ENCODE results near the gene TLR1. TPM values are rescaled to one million over a fixed set of nuclear protein-coding genes. Genes with fewer than 3 reads are reported as not detected.
"Not testable (repeated sequence)": the region's sequence is repeated elsewhere in the genome, so short reads cannot be mapped to it uniquely, and the experiment has no call there.

TLR1 gene
- total RNA-seq, 1 donor from 2014 or later = 35.3 TPM

DNA sequence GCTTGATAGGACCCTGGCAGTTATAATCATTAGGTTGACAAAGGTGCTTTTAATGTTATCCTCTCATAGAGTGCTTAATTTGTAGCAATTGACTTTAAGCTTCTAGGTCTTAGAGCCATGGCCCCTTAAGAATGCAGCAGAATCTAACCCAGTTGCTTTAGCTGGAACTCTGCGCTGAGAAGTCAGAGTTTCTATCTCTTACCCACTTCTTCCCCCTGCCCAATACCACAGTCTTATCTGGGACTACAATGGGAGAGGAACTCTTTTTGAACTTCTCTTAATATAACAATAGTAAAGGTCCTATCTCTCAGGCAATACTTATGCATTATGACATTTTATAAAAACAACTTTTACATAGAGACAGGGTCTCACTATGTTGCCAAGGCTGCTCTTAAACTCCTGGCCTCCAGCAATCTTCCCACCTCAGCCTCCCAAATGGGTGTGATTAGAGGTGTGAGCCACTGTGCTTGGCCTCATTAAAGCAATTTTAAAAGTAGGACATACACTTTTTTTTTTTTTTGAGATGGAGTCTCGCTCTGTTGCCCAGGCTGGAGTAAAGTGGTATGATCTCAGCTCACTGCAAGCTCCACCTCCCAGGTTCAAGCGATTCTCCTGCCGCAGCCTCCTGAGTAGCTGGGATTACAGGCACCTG lies 23.6 kb downstream of the TLR1 start:
- ATAC-seq (no peak), DNase-seq (no peak)
- H3K36me3 ChIP-seq = no peaks in the 10 kb centered on the region
- H3K4me3 ChIP-seq = no peak overlapping the region
- no peaks in the 10 kb centered on the region for H3K4me1 ChIP-seq
- no peaks in the 10 kb centered on the region for H3K9me3 ChIP-seq
- intact Hi-C loops (cut with DNase I) = no loop called here
- no peaks in the 10 kb centered on the region for H3K27me3 ChIP-seq (ENCODE audit: low read depth)
- TF ChIP-seq, protein P1, sequence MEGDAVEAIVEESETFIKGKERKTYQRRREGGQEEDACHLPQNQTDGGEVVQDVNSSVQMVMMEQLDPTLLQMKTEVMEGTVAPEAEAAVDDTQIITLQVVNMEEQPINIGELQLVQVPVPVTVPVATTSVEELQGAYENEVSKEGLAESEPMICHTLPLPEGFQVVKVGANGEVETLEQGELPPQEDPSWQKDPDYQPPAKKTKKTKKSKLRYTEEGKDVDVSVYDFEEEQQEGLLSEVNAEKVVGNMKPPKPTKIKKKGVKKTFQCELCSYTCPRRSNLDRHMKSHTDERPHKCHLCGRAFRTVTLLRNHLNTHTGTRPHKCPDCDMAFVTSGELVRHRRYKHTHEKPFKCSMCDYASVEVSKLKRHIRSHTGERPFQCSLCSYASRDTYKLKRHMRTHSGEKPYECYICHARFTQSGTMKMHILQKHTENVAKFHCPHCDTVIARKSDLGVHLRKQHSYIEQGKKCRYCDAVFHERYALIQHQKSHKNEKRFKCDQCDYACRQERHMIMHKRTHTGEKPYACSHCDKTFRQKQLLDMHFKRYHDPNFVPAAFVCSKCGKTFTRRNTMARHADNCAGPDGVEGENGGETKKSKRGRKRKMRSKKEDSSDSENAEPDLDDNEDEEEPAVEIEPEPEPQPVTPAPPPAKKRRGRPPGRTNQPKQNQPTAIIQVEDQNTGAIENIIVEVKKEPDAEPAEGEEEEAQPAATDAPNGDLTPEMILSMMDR (IDR thresholded peaks at IDR 0.05) = no peak
- no peak overlapping the region for H3K27ac ChIP-seq

DNA sequence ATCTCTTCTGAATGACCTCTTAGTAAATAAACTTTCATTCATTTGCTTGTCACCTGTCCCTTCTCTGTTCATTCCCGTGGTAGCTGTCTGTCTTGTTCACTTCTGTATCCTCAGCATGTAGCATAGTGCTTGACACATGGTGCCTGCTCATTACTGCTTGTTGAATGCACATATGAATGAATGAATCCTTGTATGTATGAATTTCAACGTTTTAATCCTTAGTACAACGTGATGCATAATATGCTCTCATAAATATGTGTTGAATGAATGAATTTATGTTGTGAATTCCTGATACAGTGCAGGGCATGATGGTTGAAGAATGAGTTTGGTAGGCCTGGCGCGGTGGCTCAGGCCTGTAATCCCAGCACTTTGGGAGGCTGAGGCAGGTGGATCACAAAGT lies 24.8 kb downstream of the TLR1 start:
- ATAC-seq (no peak), DNase-seq (no peak)
- intact Hi-C loops (cut with DNase I) = no loop called here
- Histone ChIP-seq H3K36me3 (no peaks in the 10 kb centered on the region), H3K27me3 (ENCODE audit: low read depth) (no peaks in the 10 kb centered on the region), H3K9me3 (no peaks in the 10 kb centered on the region), H3K4me1 (no peaks in the 10 kb centered on the region), H3K27ac (no peak overlapping the region), H3K4me3 (no peak overlapping the region)
- TF ChIP-seq, protein P1 (IDR thresholded peaks at IDR 0.05) = no peak

DNA sequence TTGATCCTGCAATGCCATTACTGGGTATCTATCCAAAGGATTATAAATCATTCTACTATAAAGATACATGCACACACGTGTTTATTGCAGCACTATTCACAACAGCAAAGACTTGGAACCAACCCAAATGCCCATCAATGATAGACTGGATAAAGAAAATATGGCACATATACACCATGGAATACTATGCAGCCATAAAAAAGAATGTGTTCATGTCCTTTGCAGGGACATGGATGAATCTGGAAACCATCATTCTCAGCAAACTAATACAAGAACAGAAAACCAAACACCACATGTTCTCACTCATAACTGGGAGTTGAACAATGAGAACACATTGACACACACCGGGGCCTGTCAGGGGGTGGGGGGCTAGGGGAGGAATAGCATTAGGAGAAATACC lies 26.7 kb downstream of the TLR1 start:
- H3K4me3 ChIP-seq; ATAC-seq; H3K36me3 ChIP-seq; intact Hi-C loops (cut with DNase I); DNase-seq; H3K4me1 ChIP-seq; H3K27ac ChIP-seq; H3K9me3 ChIP-seq; H3K27me3 ChIP-seq (ENCODE audit: low read depth): not testable (repeated sequence)

DNA sequence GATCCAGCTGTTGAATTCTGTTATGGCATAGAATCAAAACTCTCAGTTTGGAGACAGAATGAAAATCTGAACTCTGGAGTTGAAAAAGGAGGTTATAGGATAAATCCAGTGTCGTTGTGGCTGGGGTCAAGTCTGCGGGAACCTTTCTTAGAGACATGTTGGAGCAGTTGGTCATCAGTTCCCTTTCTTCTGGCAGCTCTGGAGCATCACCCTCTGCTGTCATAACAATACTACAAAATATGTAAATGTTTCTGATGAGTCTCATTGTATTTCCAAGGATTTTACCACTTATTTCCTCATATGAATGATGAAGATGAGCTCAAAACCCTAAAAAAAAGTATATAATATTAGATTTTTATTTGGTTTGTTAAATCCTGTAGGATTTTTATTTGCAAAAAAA lies 29.3 kb downstream of the TLR1 start:
- Histone ChIP-seq H3K27ac (no peak overlapping the region), H3K9me3 (no peaks in the 10 kb centered on the region), H3K4me3 (no peak overlapping the region), H3K4me1 (no peaks in the 10 kb centered on the region), H3K27me3 (ENCODE audit: low read depth) (no peaks in the 10 kb centered on the region), H3K36me3 (no peaks in the 10 kb centered on the region)
- ATAC-seq (no peak), DNase-seq (no peak)
- intact Hi-C loops (cut with DNase I) = no loop called here
- TF ChIP-seq, protein P1 (IDR thresholded peaks at IDR 0.05) = no peak

DNA sequence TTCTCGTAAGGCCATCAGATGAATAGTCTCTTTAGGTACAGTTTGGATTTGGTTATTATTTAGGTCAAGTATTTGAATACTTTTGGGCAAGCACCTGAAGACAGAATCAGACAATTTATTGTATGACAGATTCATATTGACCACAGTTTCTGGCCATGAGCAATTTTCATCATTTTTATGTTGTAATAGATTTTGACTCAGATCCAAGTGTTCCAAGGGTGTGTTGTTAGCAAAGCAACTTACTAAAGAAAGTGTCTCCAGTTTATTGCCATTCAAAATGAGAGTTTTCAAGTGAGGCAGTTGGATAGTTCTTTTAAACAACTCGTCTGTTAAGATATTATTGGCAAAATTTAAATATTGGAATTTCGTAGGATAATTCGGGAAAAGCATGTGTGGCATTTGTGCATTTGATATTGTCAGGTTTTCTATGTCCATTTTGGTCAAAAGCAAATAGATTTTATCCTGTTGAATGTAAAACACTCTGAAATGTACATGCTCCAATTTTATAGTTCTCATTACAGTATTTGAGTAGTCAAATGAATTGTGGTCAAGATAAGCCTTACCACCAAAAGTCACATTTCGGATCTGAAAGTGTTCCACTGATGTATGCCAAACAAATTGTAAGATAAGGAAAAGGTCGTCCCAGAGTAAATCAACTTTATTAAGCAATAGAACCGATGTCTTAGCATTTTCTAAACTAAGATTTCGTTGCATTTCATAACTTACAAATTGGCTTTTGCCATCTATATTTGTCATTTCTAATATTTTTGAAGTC lies 30.2 kb downstream of the TLR1 start:
- H3K36me3 ChIP-seq = no peaks in the 10 kb centered on the region
- H3K9me3 ChIP-seq = no peaks in the 10 kb centered on the region
- ATAC-seq = no peak
- TF ChIP-seq, protein P1 (IDR thresholded peaks at IDR 0.05) = no peak
- intact Hi-C loops (cut with DNase I) = no loop called here
- no peaks in the 10 kb centered on the region for H3K27me3 ChIP-seq (ENCODE audit: low read depth)
- no peak overlapping the region for H3K27ac ChIP-seq
- H3K4me1 ChIP-seq = no peaks in the 10 kb centered on the region
- no peak overlapping the region for H3K4me3 ChIP-seq
- no peak for DNase-seq

DNA sequence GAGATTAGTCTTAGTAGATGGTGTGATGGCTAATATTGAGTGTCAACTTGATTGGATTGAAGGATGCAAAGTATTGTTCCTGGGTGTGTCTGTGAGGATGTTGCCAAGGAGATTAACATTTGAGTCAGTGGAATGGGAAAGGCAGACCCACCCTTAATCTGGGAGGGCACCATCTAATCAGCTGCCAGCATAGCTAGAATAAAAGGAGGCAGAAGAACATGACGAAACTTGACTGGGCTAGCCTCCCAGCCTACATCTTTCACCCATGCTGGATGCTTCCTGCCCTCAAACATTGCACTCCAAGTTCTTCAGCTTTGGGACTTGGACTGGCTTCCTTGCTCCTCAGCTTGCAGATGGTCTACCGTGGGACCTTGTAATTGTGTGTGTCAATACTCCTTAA lies 34.3 kb downstream of the TLR1 start:
- H3K27ac ChIP-seq; ATAC-seq; intact Hi-C loops (cut with DNase I); H3K36me3 ChIP-seq; H3K27me3 ChIP-seq (ENCODE audit: low read depth); H3K4me1 ChIP-seq; H3K9me3 ChIP-seq; DNase-seq; H3K4me3 ChIP-seq: not testable (repeated sequence)

Measured in lower lobe of right lung (tissue), 2 donors.